ENCODE measurements around the gene KMT2C.
"Not testable (repeated sequence)": the region's sequence is repeated elsewhere in the genome, so short reads cannot be mapped to it uniquely, and the experiment has no call there.

The KMT2C gene

GRCh38 chr7:152399344-152399743, 36.5 kb downstream of the KMT2C start:
- no peak for DNase-seq

DNA sequence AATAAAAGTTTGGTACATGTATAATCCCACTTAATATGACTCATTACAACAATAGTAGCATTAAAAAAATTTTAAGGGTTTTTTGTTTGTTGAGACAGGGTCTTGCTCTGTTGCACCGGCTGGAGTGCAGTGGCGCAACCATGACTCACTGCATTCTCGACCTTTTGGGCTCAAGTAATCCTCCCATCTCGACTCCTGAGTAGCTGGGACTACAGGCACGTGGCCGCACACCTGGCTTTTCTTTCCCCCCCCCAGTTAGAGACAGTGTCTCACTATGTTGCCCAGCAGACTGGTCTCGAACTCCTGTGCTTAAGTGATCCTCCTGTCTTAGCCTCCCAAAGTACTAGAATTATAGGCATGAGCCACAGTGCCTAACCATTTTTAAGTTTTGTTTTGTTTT, 40.7 kb downstream of the KMT2C start:
- DNase-seq, result no peak

DNA sequence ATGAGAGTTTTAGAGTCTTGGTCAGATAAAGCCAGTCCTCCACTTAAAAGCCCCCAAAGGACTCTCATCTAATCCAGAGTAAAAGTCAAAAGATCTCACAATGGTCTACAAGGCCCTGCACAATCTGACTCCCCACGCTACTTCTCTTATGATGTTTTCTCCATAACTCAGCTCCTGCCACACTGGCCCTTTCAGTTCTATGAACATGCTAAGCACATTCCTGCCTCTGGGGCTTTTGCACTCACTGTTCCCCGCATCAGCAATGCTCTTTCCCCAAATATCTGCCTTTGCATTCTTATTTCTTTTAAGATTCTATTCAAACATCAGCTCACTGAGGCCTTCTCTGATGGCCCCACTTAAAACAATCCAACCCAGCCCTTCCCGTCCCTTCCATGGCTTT, 41.6 kb downstream of the KMT2C start:
- not testable (repeated sequence) for DNase-seq

DNA sequence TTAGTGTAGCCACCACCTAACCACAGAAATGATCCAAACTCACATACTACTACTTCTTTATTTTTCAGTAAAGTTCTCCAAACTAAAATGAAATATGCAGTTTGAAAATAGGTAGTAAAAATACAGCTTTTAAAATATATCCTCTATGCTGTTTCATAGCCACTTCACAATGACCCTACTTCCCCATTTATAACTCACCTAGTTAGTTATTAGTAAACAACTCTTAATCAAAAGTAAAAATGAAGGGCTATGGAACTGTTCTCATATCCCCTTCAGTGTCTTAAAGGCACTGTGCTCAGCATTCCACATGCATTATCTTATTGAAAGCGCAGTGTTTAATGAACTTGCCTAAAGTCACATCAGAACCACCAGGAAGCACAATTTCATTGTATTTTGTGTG, 43.5 kb downstream of the KMT2C start:
- DNase-seq, result no peak

- DNase-seq, result not testable (repeated sequence)
These were observed 49.6 kb downstream of the KMT2C start for GRCh38 chr7:152386136-152386764.

DNA sequence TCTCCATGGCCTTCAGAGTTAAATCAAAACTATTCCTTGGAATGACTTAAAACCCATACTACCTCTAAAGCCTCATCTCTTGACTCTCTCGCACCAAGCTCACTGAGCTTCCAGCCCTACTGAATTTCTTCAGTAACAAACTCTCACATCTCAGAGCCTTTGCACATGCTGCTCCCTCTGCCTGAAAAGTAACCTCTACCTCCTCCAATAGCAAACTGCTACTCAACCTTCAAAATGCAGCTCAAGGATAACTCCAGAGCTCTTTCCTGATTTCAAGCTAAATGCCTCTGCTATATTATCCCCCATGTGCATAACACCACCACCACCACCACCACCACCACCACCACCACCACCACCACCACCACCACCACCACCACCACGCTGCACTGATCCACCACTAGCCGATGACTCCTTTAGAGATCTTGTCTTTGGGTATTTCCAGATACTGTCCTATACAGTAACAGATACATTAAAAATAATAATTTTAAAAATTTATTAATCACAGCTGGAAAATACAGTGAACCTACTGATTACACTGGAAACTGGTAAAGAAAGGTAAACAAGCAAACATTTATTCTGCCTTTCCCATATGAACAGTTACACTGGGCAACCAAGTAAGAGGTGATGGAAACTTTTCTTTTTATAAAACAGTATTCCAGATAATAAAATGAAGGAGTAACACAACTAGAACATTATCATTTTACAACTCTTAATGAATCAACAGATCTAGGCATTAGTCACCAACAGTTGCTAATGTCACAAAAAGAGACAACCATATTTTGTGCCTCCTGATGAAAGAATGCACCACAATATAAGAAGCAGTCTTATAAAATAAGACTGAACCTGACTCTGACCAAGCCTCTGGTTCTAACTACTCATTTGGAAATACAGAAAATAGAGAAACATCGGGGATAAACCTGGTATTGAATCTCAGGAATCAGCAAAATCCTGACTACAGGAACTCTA, 51.3 kb downstream of the KMT2C start:
- not testable (repeated sequence) for DNase-seq

GRCh38 chr7:152383341-152384234, 52.2 kb downstream of the KMT2C start:
- DNase-seq, result no peak

DNA sequence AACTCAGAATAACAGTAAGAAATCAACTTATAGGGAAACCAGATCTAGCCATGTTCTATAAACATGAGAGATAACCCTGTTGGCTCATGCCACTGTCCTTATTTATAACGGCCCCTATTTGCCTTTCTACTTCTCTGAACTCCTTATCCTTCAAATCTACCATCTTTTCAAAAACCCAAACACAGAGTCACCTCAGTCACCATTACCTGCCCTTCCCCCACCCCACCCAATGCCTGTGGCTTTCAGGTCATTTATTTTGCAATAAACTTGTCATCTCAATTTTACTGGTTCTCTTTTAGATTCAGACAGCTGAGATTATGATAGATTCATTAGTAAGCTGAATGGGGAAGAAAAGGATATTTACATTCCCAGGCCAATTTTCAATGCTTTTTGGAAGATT, 53.6 kb downstream of the KMT2C start:
- no peak for DNase-seq

GRCh38 chr7:152380931-152381578, 54.7 kb downstream of the KMT2C start:
- DNase-seq, result not testable (repeated sequence)

- DNase-seq, result not testable (repeated sequence)
These were observed 57.3 kb downstream of the KMT2C start for GRCh38 chr7:152378497-152378896.

DNA sequence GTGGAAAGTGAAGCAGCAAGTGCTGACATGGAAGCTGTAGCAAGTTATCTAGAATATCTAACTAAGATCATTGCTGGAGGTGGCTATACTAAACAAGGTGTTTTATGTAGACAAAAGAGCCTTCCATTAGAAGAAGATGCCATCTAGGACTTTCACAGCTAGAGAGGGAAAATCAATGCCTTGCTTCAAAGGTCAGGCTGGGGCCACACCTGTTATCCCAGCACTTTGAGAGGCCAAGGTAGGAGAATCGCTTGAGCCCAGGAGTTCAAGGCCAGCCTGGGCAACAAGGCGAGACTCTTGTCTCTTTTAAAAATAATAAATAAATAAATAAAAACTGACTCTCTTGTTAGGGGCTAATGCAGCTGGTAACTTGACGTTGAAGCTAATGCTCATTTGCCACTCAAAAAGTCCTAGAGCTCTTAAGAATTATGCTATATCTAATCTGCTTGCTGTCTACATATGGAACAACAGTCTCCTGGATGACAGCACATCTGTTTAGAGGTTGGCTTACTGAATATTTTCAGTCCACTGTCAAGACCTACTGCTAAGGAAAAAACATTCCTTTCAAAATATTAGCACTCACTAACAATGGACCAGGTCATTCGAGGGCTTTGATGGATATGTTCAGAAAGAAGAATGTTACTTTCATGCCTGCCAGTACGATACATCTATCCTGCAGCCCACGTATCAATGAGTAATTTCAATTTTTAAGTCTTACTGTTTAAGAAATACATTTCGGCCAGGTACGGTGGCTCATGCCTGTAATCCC, 58.9 kb downstream of the KMT2C start:
- not testable (repeated sequence) for DNase-seq

DNA sequence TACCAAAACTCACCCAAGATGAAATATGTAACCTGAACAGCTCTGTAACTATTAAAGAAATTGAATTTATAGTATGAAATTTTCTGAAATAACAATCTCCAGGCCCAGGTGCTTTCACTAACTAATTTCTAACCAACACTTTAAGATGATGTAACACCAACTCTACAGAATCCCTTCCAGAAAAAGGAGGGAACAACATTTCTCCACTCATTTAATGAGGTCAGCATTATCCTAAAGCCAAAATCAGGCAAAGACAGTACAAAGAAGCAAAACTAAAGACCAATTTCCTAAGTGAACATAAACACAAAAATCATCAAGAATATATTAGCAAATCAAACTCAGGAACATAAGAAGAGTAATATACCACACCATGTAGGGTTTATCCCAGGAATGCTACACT, 65.5 kb downstream of the KMT2C start:
- DNase-seq, result no peak

GRCh38 chr7:152369518-152369917, 66.3 kb downstream of the KMT2C start:
- no peak for DNase-seq

GRCh38 chr7:152367170-152367569, 68.6 kb downstream of the KMT2C start:
- no peak for DNase-seq

GRCh38 chr7:152366662-152367061, 69.1 kb downstream of the KMT2C start:
- no peak for DNase-seq

DNA sequence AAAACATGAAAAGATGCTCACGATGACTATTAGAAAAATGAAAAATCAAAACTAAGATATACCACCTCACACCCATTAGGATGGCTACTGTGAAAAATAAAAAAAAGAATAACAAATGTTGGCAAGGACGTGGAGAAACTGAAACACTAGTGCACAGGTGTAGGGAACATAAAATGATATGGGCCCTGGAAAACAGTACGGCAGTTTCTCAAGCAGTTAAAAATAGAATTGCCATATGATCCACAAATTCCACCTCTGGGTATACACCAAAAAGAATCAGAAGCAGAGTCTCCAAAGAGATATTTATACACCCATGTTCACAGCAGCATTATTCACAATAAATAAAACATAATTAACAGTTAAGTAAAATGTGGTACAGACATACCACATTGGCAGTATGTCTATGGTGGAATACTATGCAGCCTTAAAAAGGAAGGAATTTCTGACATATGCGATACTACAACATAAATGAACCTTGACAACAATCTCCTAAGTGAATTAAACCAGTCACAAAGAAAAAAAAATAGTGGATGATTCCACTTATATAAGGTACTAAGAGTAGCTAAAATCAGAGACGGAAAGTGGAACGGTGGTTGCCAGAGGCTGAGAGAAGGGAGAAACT, 69.7 kb downstream of the KMT2C start:
- DNase-seq, result no peak

GRCh38 chr7:152363798-152364197, 72.0 kb downstream of the KMT2C start:
- DNase-seq, result no peak

- no peak for DNase-seq
These were observed 73.5 kb downstream of the KMT2C start for GRCh38 chr7:152362128-152362926.

GRCh38 chr7:152355474-152356057, 80.2 kb downstream of the KMT2C start:
- DNase-seq, result no peak

DNA sequence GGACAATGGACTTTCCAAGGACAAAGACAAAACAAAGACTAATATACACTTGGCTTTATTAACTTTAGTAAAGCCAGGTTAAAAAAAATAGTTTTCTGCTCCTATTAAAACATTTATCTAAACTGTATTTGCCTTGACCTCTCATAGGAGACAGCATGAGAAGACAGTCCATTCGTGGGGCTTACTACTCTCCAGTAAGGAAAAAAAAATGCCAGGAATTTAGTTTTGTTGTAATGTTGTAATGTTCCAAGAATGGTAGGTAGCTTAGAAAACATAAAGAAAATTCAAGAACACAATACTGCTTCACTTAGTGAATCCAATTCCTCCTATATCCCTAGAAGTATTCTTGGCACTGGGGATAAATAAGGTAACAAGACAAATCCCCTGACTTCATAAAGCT, 81.7 kb downstream of the KMT2C start:
- DNase-seq, result no peak

Data from NCI-H187 treated with DMSO at 0.1 percent for 48 hours (cell line).